B cell (primary cell): ENCODE data around the gene PIP5KL1. TPM values are rescaled to one million over a fixed set of nuclear protein-coding genes. Genes with fewer than 3 reads are reported as not detected.
A peak's percentile ranks its signal among the peaks of the same experiment; 100 is the strongest.

ENCODE experiments used
- ATAC-seq: fragments of 200-7000 bp; cut with Tn5 transposase; one replicate; pipeline ENCODE4 v1.10.0; 2021; ENCODE audit warnings: low read depth, mild to moderate bottlenecking, moderate number of reproducible peaks, moderate library complexity
- CTCF ChIA-PET: fragments of 350-600 bp; sonication (Branson Sonifier 250); formaldehyde crosslinking; loops from one replicate; lab custom pipeline; 2021; ENCODE audit warnings: antibody characterized with exemption, inconsistent platforms; lab: Charles Lee
- POLR2A ChIA-PET: fragments of 350-600 bp; sonication (Branson Sonifier 250); formaldehyde crosslinking; loops from one replicate; lab custom pipeline; 2021; ENCODE audit warnings: antibody characterized with exemption; lab: Charles Lee
- DNase-seq: peaks from one replicate; pipeline ENCODE4 v3.0.0; 2013
- H2AFZ ChIP-seq: 2 replicates; pipeline ENCODE4 v1.6.1; 2012; ENCODE audit warnings: mild to moderate bottlenecking, low read depth, low read length; ENCODE audit not compliant: insufficient read depth, poor library complexity, severe bottlenecking
- H3K27ac ChIP-seq, 2 donors: 1 replicate in 1 of 2; 2 replicates in 1 of 2; pipeline ENCODE4 v1.5.1; 2012 to 2013; ENCODE audit warnings: low read length in 2 of 2, mild to moderate bottlenecking in 2 of 2, moderate library complexity in 1 of 2
- H3K27me3 ChIP-seq, 4 experiments: fragments of 200-600 bp in 1 of 4; sonication (generic) in 1 of 4; replicated peaks in 1 of 4; 1 replicate in 2 of 4; 2 replicates in 2 of 4; pipeline versions ENCODE4 v1.6.1 to v1.7.0; 2013 to 2016; ENCODE audit warnings: low read length in 3 of 4, mild to moderate bottlenecking in 2 of 4, mixed read lengths in 1 of 4, moderate library complexity in 1 of 4; ENCODE audit not compliant: insufficient read depth in 4 of 4, control insufficient read depth in 3 of 4; ENCODE audit errors: control extremely low read depth in 1 of 4
- H3K36me3 ChIP-seq, 2 experiments: replicated peaks in 1 of 2; 1 replicate in 1 of 2; 2 replicates in 1 of 2; pipeline versions ENCODE4 v1.6.1 to v1.7.1; 2013; ENCODE audit warnings: low read length in 1 of 2; ENCODE audit not compliant: insufficient read depth in 2 of 2, control insufficient read depth in 1 of 2; ENCODE audit errors: control extremely low read depth in 1 of 2, extremely low read depth in 1 of 2
- H3K4me1 ChIP-seq, 2 donors: fragments of 200-600 bp in 1 of 2; sonication (generic) in 1 of 2; 1 replicate in 1 of 2; 2 replicates in 1 of 2; pipeline versions ENCODE4 v1.5.1 to v1.6.1; 2013 to 2017; ENCODE audit warnings: low read length in 2 of 2; ENCODE audit not compliant: control insufficient read depth in 2 of 2, insufficient read depth in 2 of 2
- H3K4me2 ChIP-seq: replicated peaks from 2 replicates; pipeline ENCODE3; 2012; ENCODE audit warnings: mild to moderate bottlenecking, low read depth, low read length; ENCODE audit not compliant: poor library complexity, severe bottlenecking
- H3K4me3 ChIP-seq, 5 experiments: fragments of 200-600 bp in 1 of 5; sonication (generic) in 1 of 5; 1 replicate in 3 of 5; 2 replicates in 2 of 5; pipeline versions ENCODE4 v1.5.1 to v1.7.0; 2011 to 2016; ENCODE audit warnings: low read length in 4 of 5, mild to moderate bottlenecking in 4 of 5, low read depth in 2 of 5, control low read depth in 1 of 5, moderate library complexity in 1 of 5; ENCODE audit not compliant: insufficient read depth in 1 of 5; ENCODE audit errors: control extremely low read depth in 1 of 5, extremely low read depth in 1 of 5
- H3K79me2 ChIP-seq: fragments of 200-600 bp; sonication (generic); one replicate; pipeline ENCODE4 v1.6.0; 2016; ENCODE audit warnings: low read length; ENCODE audit not compliant: control insufficient read depth, insufficient read depth
- H3K9ac ChIP-seq: fragments of 200-600 bp; sonication (generic); 2 replicates; pipeline ENCODE4 v1.6.1; 2017; ENCODE audit warnings: mild to moderate bottlenecking, low read length, moderate library complexity
- H3K9me3 ChIP-seq, 3 donors: one replicate each; pipeline versions ENCODE4 v1.6.1 to v1.7.1; 2013; ENCODE audit warnings: low read length in 2 of 3; ENCODE audit not compliant: control insufficient read depth in 2 of 3, insufficient read depth in 1 of 3; ENCODE audit errors: control extremely low read depth in 1 of 3
- H4K20me1 ChIP-seq: 2 replicates; pipeline ENCODE4 v1.6.0; 2012; ENCODE audit warnings: mild to moderate bottlenecking, low read length; ENCODE audit not compliant: insufficient read depth, control insufficient read depth, poor library complexity, severe bottlenecking
- H3K27ac Mint-ChIP-seq: one replicate; pipeline ENCODE4 v1.8.0; 2021; ENCODE audit warnings: mixed read lengths
- H3K27me3 Mint-ChIP-seq: one replicate; pipeline ENCODE4 v1.8.0; 2021; ENCODE audit warnings: mixed read lengths
- H3K4me1 Mint-ChIP-seq: one replicate; pipeline ENCODE4 v1.8.0; 2021; ENCODE audit warnings: mixed read lengths
- H3K4me3 Mint-ChIP-seq: one replicate; pipeline ENCODE4 v1.8.0; 2021; ENCODE audit warnings: mixed read lengths
- H3K9me3 Mint-ChIP-seq: one replicate; pipeline ENCODE4 v1.8.0; 2022; ENCODE audit warnings: mixed read lengths; ENCODE audit not compliant: insufficient read depth
- CTCF ChIP-seq: fragments of 200-600 bp; IDR thresholded peaks from one replicate; pipeline ENCODE4 v1.8.0; 2022; ENCODE audit warnings: antibody characterized with exemption, mild to moderate bottlenecking
- EZH2 ChIP-seq: IDR thresholded peaks from 2 replicates; pipeline ENCODE4 v1.6.1; 2012; ENCODE audit warnings: borderline replicate concordance, low read depth, mild to moderate bottlenecking, moderate library complexity, low read length; ENCODE audit not compliant: insufficient read depth, poor library complexity, severe bottlenecking
- WGBS: methylation state at CpG from one replicate; pipeline ENCODE4 v1.1.5; 2013; ENCODE audit warnings: missing lambda C conversion rate; ENCODE audit not compliant: insufficient coverage; 5-methylcytosine and 5-hydroxymethylcytosine counted together
- intact Hi-C: fragments of 100-400 bp; cut with micrococcal nuclease; formaldehyde crosslinking; loops from one replicate; pipeline ENCODE4 v1.10.0; 2022
- polyA plus RNA-seq: library from polyadenylated mRNA; depleted of rRNA; stranded (reverse); fragments of >200 nt; gene quantifications from 2 replicates; pipeline ENCODE4 v1.2.3, GENCODE V29; 2012
- total RNA-seq, 2 donors: library from RNA; stranded (reverse); fragments of 120-200 nt in 1 of 2; gene quantifications; 1 replicate in 1 of 2; 2 replicates in 1 of 2; pipeline versions ENCODE4 v1.2.3 to v1.2.4, GENCODE V29; 2013 to 2022

The PIP5KL1 gene
- total and polyA plus RNA-seq, 2 donors (not counting 1 experiment from before 2014, with no cell fraction given): 0.75 to 1.4 TPM

GRCh38 chr9:127927988-127928675 lies 2.4 kb downstream of the PIP5KL1 start:
- no peak for DNase-seq
- Histone ChIP-seq H3K4me1 (peaks cover 33 to 40% of the 10 kb centered on the region in 2 donors), H2AFZ (peak overlapping the region; percentile 38), H3K9ac (no peak overlapping the region), H3K27ac (no peak overlapping the region), H3K9me3 (peaks cover 0 to 3% (median 0%) of the 10 kb centered on the region in 3 donors), H3K27me3 (peaks cover 0 to 41% (median 13%) of the 10 kb centered on the region in 4 experiments), H3K4me2 (peak overlapping the region; percentile 93), H3K4me3 (peak overlapping the region in 4 of 5 experiments; percentile 15 to 55 (median 27)), H3K36me3 (no peaks in the 10 kb centered on the region), H3K79me2 (peaks cover 5% of the 10 kb centered on the region), H4K20me1 (peaks cover 5% of the 10 kb centered on the region)
- Mint-ChIP-seq H3K4me1 (peaks cover 35% of the 10 kb centered on the region), H3K27me3 (peaks cover 17% of the 10 kb centered on the region), H3K4me3 (peak overlapping the region; percentile 57), H3K27ac (peak overlapping the region; percentile 41), H3K9me3 (no peaks in the 10 kb centered on the region)
- no peak for TF ChIP-seq EZH2
- POLR2A ChIA-PET: interaction anchor here (0.7 kb wide), 3 partner anchors 10 to 25 kb away, joined by 4 to 10 read pairs (median 5); no protein-coding TSS in a partner anchor
- CTCF ChIA-PET: no interaction called here
- no peak for ATAC-seq
- intact Hi-C loops: loop anchor here (1.0 kb wide), 1 partner anchor 9 kb away; the partner anchor contains the start of gene DPM2
- WGBS: 35% methylated on average over 21 of the region's 24 CpGs

GRCh38 chr9:127927201-127927987 lies 3.2 kb downstream of the PIP5KL1 start:
- peak overlapping the region in 4 of 5 experiments; percentile 44 to 59 (median 53) for H3K4me3 ChIP-seq
- CTCF ChIA-PET: no interaction called here
- H3K79me2 ChIP-seq: no peaks in the 10 kb centered on the region
- intact Hi-C loops: loop anchor here (1.0 kb wide), 1 partner anchor 10 kb away; the partner anchor contains the start of gene DPM2
- ATAC-seq (peak; percentile 39), DNase-seq (peak; percentile 76)
- peaks cover 0 to 3% (median 0%) of the 10 kb centered on the region in 3 donors for H3K9me3 ChIP-seq
- Mint-ChIP-seq H3K4me3 (peak overlapping the region; percentile 72), H3K27ac (no peak overlapping the region), H3K27me3 (peaks cover 17% of the 10 kb centered on the region), H3K4me1 (peaks cover 35% of the 10 kb centered on the region), H3K9me3 (no peaks in the 10 kb centered on the region)
- POLR2A ChIA-PET: interaction anchor here (0.7 kb wide), 1 partner anchor 9 kb away, joined by 5 read pairs; no protein-coding TSS in a partner anchor
- H3K4me2 ChIP-seq: peak overlapping the region; percentile 93
- no peak overlapping the region for H3K27ac ChIP-seq
- WGBS: 4% methylated on average over 45 of the region's 56 CpGs
- TF ChIP-seq CTCF: no peak
- TF ChIP-seq EZH2: no peak
- peak overlapping the region; percentile 76 for H2AFZ ChIP-seq
- H4K20me1 ChIP-seq: peaks cover 5% of the 10 kb centered on the region
- H3K36me3 ChIP-seq: no peaks in the 10 kb centered on the region
- peaks cover 33 to 40% of the 10 kb centered on the region in 2 donors for H3K4me1 ChIP-seq
- peak overlapping the region; percentile 63 for H3K9ac ChIP-seq
- peaks cover 0 to 41% (median 13%) of the 10 kb centered on the region in 4 experiments for H3K27me3 ChIP-seq
